Activated CD4-positive, CD25-positive, alpha-beta regulatory T cell treated with anti-CD3 and anti-CD28 coated beads, Interleukin-2, amount 50 U/mL, for 24 hours (primary cell): ENCODE results near the gene CREB5.

Source experiments
- ATAC-seq, 2 donors: fragments of 150-1000 bp; cut with Tn5 transposase; one replicate each; pipeline ENCODE4 v1.10.0; 2021; ENCODE audit warnings: mild to moderate bottlenecking in 1 of 2, moderate library complexity in 1 of 2

Gene CREB5

DNA sequence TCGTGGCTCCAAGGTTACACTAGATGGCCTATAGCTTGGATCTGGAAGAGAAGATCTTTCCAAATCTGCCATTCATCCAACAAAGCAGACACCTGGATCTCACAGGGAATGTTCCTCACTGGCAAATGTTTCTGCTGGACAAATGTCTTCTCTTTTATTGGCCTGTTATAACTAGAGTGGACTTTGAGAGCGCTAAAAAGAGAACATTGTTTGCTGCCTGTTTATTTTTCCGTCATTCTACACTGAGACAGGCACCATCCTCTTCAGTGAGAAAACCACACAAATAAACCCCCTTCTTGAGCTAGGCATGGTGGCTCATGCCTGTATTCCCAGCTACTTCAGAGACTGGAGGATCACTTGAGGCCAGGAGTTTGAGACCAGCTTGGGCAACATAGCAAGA, 206.9 kb downstream of the CREB5 start:
- no peak for ATAC-seq

DNA sequence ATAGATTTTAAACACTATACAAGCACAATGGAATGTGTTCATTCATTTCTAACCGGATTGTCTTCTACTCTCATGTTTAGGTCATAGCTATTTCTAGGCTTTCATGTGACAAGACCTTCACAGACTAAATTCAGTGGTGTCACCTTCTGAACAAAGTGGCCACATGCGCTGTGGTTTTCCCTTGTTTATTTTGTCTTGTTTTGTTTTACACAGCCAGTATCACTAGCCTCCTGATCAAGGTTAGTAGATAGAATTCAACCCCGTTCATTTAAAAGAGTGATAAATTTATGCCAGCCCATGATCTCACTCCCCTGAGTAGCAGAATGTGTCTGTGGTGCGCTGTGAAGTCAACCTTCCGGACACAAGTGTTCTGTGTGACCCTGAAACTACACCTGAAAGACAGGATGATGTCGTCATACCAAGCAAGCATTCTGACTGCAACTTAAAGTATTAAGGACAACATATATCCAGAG, 209.1 kb downstream of the CREB5 start:
- no peak for ATAC-seq

DNA sequence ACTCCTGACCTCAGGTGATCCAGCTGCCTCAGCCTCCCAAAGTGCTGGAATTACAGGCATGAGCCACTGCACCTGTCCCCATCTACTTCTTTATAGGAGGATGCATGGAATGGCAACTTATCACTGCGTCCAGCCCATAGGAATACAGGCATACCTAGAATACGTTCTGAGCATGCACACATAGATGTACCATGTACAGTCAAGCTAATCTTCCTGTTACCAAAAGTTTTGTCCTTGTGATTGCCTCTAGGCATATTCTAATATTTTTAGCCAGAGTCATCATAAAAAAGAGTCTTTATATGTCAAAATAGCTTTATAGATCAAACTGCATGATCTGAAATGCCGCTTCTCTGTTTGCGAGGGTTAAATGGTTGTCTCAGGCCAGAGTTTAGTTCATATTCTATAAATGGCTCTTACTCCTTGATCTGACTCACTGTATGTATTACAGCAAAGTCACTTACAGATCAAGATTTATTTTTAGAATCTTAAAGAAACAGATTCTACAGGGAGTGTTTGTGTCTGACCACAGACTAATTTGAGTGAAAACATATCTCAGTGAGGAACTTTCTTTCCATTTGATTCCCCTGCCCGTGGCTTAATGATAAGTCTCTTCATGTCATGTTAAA, 210.9 kb downstream of the CREB5 start:
- no peak for ATAC-seq

DNA sequence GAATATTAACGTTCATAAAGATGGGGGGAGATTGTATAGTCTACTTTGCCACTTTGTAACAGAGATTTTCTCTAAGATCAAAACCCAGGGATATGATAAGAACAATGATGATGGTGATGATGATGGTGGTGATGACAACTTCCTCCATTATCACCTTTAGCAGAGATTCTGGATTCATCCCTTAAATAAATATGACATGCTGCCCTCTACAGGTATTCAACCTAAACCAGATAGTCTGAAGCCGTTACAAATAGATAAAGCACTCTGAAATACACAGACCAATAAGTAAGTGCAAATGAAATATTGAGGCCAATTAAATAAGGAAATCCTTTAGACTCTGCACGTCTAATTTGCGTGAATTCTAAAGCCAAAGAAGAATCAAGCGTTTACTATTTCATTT, 211.5 kb downstream of the CREB5 start:
- ATAC-seq = no peak

DNA sequence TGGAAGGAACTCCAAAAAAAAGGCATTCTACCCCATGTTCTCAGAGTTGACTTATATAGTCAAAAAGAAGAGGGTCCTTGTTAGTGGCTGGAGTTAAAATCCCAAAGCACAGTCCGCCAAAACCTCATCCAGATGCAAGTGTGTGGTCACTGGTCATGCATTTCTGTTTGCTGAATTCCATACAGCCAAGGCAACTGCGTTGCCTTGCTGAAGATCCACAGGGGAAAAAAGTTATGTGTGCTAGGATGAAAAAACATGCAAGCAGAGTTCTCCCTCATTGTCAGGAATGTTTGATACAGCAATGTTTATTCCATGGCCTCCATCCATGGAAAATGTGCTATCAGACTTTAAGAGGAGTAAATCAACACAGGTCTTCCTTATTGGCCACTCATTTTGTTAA, 213.1 kb downstream of the CREB5 start:
- ATAC-seq = no peak

DNA sequence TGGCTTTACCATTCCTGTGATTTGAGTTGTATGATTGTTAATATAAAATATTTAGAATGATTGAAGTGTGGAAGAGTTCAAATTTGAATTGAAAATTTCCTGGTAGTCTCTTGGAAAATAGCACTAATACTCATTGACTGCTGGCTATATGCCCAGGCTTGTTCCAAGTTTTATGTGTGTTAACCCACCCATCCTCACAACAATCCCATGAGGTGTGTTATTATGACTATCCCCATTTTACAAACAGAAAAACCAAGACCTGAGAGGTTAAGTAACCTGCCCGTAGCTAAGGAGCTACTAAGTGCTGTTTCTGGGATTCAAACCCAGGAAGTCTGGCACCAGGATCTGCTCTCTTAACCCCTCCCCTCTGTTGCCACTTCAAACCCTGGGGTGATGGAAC, 213.9 kb downstream of the CREB5 start:
- ATAC-seq = no peak

DNA sequence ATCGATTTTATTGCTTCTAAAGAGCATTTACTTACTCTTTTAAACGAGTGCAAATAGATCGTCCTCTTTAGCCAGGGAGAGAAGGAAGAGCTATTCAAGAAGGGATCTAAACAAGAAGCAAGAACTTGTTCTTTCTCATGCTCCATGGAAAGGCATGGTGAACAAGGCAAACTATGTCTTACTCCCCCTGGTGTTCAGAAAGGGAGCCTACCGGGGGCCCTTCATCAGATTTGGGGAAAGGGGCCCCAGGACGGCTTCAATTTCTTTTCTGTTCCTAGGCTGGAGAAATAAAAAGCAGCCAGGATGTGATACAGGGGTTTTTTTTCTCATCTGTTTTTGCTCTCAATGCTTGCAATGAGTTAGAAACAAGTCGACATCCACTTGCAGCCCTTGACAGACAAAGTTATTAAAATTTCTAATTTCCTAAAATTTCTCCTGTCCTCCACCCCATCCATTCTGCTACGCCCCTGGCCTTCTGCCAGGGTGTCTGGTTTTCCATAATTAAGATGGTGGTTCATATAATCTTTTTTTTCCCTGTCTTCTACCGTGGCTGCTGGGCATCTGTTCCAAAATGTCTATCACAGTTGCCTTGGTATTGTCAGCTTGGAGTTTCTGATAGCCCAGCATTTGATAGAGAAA, 214.4 kb downstream of the CREB5 start:
- no peak for ATAC-seq

DNA sequence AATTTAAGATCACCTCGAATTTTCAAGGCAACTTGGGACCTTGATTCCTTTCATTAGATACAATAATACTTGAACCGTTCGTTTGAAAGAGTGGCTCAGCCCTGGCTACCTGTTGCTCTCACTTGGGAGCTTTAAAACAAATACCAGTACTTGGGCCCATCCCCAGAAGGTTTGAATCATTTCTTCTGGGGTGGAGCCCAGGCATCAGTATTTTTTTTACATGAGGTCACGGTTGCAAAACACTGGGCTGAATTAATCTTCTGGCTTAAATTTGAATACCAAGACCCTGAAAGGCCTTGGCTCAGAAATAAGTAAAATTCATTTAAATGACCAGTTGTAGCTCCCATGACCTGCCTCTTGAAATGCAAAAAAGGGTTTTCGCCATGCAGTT, 214.9 kb downstream of the CREB5 start:
- ATAC-seq = no peak

DNA sequence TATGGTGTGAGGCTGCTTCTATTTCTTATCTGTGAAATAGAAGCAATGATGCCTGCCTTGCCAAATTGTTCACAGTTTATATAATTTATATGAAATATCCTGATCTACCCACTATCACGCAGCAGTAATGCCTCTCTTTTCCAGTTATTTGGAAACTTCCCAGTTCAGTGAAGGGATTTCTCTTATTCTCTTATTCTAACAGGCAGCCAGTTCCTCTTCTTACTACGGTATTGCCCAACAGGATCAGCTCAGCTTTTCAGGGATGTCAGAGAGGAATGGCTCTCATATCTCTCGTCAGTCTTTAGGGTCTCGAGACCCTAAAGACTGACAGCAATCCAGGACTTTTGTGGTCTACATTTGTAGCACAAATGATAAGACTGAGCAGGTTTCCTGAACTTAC, 215.6 kb downstream of the CREB5 start:
- no peak for ATAC-seq

DNA sequence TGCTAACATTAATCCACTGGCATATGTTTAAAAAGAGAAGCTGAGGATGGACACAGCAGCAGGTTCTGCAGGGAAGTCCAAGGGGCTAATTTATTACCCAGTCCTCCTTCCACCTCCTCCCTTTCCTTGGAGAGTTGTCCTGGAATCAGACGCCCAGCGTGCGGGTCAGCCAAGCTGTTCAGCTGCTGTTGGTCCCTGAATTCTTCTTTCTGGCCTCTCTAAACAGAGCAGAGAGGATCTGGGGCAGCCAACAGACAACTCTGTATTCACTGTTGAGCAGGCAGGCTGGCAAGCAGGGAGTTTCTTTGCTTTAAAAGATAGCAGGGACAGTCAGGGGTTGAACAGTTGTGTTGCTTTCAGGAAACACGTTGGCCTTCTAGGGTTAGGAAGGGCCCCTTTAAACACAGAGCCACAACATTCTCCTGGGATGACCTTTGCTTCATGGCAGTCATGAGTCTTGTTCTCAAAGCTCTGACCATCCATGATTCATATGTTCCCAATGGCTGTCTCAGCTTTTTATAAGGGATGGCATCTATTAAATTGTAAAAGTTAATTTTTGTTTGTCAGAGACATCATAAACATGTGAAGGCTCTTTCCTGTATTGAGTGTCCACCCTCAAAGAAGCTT, 217.0 kb downstream of the CREB5 start:
- no peak for ATAC-seq

DNA sequence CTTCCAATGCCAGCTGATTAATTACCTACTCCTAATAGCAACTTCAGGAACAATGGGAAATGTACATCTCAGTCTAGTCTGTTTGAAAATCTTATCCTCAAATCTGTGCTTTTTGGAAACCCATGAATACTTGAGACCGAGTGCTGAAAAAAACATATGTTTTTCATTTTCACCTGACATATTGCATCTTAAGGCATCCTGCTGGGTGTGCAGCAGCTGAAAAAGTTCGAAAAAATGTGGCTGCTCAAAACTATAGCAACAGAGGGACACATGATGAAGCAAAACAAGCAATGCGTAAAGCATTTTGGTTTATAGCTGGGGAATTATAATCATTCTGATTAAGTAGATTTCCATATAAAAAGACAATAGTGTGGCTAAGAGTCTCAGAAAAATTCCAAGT, 218.0 kb downstream of the CREB5 start:
- ATAC-seq = no peak

DNA sequence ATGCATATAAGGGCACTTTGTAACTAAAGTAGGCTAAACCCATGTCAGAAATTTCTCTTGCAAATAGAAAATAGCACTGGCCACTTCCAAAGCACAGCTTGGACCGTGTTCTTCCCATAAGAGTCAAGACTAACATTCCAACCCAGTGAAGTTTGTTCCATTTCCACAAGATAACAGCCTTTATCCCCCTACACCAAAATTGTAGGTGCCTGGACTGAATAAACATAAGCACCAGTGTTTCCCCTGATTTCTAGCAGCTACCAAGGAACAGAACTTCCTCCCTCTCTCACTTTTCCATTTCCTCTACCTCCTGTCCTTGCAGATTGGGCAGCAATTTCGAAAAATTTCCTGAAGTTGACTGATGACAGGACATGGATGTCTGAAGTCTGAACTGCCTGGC, 219.7 kb downstream of the CREB5 start:
- ATAC-seq = no peak

DNA sequence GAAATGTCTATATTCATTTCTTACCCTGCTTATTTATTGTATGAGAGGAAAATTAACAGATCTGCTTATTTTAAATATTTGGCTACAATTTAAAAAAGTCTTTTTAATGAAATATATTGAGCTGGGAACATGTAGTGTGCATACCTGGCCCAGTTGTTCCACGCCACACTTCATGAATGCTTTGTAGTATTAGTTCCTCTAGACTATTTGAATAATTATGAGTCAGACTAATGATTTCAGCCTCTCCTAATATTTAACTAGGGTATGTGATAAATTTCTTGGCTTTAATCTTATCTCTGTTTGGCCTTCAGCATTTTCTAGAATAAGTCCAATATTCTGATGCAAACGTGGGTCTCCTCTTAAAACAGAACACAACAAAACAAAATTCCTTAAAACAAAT, 226.6 kb downstream of the CREB5 start:
- no peak for ATAC-seq

DNA sequence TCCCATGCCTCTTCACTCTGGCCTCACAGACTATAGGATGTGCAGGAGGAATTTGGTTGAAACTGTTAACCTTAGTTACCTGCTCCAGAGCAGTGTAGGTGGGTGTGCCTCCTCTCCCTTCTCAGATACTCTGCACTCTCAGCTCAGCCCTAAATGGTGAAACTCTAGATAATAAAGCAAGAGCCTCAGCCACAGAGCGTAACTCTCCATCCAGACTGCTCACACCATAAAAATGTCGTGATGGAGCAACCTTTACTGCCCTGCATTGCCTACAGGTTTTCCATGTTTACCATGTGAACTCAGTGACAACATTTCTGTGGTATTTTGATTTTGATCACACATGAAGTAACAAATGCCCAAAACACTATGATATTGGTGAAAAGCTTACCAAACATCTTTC, 227.7 kb downstream of the CREB5 start:
- no peak for ATAC-seq

DNA sequence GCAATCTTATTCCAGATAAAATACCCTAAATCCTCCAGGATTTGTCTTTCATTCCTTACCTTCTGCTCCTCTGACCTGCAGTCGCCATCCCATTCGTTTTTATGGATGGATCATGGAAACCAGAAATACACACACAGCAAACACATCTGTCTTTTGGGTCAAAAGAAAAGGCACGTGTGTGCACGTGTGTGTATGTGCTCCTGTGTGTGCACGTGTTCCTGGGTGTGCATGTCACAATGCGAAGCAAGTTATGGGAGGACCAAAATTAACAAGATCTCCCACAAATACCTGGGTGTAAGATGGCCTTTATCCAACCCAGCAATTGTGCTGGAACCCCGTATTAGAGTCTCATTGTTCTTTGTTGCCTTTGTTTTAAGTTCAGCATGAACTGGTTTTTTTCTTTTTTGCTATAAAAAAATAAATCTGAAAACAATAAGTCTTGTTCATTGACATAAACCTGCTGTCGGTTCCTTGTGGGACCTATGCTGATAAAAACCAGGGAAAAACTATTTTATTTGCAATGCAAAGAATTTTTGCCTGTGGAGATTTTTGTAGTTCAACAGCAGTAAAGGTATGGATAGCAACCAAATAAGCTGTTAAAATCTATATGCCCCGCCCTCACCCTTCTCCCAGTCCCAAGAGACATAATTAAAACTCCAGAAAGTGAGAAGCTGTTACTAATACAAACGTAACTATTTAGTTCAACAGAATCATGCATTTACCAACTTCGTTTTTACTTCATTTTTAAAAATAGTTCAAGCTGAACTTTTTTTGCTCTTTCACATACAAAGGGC, 229.6 kb downstream of the CREB5 start:
- ATAC-seq = no peak

DNA sequence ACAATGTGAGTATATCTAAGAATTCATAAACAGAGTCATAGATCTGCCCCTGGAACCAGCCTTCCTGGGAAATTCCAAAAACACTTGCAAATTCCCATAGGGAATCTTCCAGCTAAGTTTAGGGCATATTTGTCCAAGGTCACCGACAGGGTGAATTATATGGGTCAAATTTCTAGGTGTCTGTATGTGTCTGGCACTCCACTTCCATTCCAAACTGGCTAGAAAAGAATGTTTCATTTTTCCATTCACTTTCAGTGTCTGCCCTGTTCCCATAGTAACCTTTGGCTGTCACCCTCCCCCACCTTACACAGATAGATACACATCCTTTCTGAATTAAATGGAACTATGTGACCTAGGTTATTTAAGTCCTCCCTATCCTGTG, 230.9 kb downstream of the CREB5 start:
- no peak for ATAC-seq

DNA sequence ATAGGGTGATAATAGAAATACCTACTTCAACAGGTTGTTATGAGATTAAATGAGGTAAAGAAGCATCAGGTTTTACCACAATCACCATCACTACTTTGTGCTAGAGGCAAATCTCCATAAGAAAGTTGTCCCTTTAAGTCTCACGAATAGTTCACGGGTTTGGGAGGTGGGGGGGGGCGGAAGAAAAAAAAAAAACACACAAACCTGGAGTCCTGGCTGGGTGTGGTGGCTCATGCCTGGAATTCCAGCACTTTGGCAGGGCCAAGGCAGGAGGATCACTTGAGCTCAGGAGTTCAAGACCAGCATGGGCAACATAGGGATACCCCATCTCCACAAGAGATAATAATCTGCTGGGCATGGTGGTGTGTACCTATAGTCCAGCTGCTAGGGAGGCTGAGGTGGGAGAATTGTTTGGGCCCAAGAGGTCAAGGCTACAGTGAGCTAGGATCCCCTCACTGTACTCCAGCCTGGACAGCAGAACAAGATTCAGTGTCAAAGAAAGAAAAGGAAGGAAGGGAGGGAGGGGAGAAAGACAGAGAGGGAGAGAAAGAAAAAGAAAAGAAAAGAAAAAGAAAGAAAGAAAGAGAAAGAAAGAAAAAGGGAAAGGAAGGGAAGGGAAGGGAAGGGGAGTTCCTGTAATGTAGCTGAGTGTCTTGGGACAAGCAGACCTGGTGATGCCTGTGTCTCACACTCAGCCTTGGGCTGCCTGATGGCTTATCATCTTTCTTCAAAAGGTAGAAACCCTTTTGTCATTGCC, 231.4 kb downstream of the CREB5 start:
- ATAC-seq = no peak

DNA sequence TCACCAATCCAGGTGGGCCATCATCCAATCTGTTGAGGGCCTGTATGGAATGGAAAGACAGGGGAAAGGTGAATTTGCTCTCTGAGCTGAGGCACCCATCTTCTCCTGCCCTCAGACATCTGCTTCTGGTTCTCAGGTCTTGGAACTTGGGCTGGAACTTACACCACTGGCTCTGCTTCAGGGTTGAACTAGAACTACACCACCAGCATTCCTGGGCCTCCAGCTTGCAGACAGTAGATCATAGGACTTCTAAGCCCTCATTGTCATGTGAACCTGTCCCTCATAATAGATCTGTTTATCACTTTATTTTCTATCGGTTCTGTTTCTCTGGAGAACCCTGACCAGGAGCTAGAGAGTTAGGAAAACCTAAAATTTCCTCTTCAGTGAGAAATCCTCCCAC, 233.5 kb downstream of the CREB5 start:
- ATAC-seq = no peak

DNA sequence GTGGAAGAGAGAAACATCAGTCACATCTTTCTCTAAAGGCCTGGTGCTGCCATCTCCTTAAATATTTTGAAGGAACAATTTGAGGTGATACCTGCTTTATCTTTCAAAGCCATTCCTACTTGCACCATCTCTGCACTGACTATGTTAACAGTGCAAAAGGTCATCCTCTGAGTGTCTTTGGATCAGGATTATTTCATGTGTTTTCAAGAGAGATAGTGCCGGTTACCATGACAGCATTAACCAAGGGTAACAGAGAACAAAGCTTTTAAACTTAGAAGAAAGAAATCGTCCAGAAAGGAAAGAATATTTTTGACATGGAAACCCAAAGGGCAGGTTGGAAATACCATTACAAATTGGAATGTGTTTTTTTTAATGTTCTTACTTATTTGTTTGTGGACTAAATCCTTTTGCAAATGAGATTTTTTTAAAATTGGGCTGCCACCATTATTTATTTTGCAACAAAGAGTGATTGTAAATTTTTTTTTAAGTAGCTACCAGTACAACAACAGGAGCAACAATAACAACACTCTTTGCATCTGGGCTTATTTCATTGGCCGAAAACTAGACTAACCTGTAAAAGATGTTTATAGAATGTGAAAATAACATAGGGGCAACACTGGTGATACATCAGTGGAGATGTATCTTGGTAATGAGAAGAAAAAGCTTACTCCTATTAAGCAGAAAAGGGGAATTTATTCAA, 234.2 kb downstream of the CREB5 start:
- ATAC-seq = no peak

DNA sequence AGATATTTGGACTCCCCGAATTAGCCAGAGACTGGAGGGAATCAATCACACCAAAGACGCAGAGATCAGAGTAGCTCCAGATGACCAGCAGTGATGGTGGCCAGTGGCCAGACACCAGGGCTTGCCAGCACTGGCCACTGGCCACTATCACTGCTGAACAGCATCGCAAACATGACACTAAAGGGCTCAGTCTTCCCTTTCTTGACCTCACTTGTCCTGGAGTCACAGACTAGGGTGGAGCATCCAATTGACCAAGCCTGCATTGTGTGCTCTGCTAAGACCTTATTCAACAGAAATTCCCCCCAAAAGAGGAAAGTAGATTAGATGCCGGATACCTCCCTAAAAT, 234.7 kb downstream of the CREB5 start:
- no peak for ATAC-seq

DNA sequence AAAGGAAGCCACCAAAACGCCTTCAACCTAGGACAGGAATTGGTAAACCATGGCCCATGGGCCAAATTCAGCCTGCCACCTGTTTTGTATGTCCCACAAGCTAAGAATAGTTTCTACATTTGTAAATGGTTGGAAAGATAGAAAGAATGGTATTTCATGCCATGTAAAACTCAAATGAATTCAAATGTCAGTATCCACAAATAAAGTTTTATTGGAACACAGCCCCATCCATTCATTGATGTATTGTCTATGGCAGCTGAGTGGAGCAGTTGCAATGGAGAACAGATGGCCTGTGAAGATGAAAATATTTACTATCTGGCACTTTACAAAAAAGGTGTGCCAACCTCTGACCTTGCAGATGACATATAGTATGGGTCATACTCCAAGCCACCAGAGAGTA, 236.9 kb downstream of the CREB5 start:
- no peak for ATAC-seq

DNA sequence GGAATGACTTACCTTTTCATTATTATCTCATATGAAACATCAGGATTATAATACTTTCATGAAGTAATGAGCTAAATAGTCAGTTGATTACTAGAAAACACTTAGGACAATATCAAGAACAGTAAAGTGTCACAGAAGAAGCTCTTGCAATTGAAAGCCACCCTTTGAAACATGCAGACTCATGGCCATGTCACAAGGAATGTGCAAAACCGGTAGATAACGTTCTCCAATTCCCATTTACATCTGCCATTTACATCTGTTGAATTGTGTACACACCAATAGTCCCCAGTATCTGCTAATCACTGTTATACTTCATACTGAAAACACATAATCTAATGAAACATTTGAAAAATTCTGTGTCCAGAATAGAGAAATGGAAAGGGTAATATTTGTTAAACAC, 237.5 kb downstream of the CREB5 start:
- no peak for ATAC-seq
